GM12878 (cell line): ENCODE data around the gene SIRT3. TPM values are rescaled to one million over a fixed set of nuclear protein-coding genes. Genes with fewer than 3 reads are reported as not detected.
"Not testable (repeated sequence)": the region's sequence is repeated elsewhere in the genome, so short reads cannot be mapped to it uniquely, and the experiment has no call there.

ENCODE experiments used
- ATAC-seq: fragments of 200-7000 bp; cut with Tn5 transposase; 3 replicates; pipeline ENCODE4 v1.9.1; 2020; ENCODE audit warnings: mild to moderate bottlenecking, moderate library complexity
- BruUV-seq: library from RNA; stranded (reverse); fragments of 400-500 nt; replicated peaks from 2 replicates; lab custom pipeline; 2021; lab: Mats Ljungman, UMichigan
- CTCF ChIA-PET: fragments of 300-600 bp; sonication (Branson Sonifier 250); formaldehyde crosslinking; extraction: SDS; loops from one replicate; lab custom pipeline; 2021; ENCODE audit warnings: inconsistent platforms; lab: Yijun Ruan, JAX
- POLR2A ChIA-PET: fragments of 350-600 bp; formaldehyde crosslinking; extraction: SDS; loops from one replicate; lab custom pipeline; 2021; ENCODE audit warnings: inconsistent platforms; lab: Charles Lee
- RAD21 ChIA-PET: fragments of 300-600 bp; sonication (Branson Sonifier 250); formaldehyde crosslinking; loops from one replicate; lab custom pipeline; 2023; ENCODE audit warnings: antibody characterized with exemption; ENCODE audit not compliant: unreplicated experiment; lab: Charles Lee
- SMC1A ChIA-PET: fragments of 300-600 bp; sonication (Branson Sonifier 250); formaldehyde crosslinking; loops from one replicate; lab custom pipeline; 2023; ENCODE audit not compliant: unreplicated experiment, uncharacterized antibody; lab: Charles Lee
- DNase-seq: peaks from one replicate; pipeline ENCODE4 v3.0.0-alpha.2; 2011; ENCODE audit warnings: low read depth, low spot score
- FAIRE-seq: peaks from 3 replicates; lab custom pipeline; 2011; peaks lifted over from hg19 to GRCh38; lab: Jason Lieb, UNC
- H2AFZ ChIP-seq: 2 replicates; pipeline ENCODE4 v1.6.0; 2011; ENCODE audit warnings: low read depth, low read length, control low read depth; ENCODE audit not compliant: control insufficient read depth
- H3K27ac ChIP-seq: 2 replicates; pipeline ENCODE4 v1.5.1; 2011; ENCODE audit warnings: control low read depth; ENCODE audit not compliant: control insufficient read depth, insufficient read depth
- H3K27me3 ChIP-seq, 2 experiments: replicated peaks in 1 of 2; 2 replicates each; pipeline versions ENCODE4 v1.6.0 to v1.6.1; 2011; ENCODE audit warnings: low read length in 1 of 2; ENCODE audit not compliant: control insufficient read depth in 2 of 2, insufficient read depth in 2 of 2
- H3K36me3 ChIP-seq, 2 experiments: 2 replicates each; pipeline ENCODE4 v1.5.1; 2011; ENCODE audit warnings: low read length in 1 of 2; ENCODE audit not compliant: control insufficient read depth in 2 of 2, insufficient read depth in 2 of 2
- H3K4me1 ChIP-seq: 2 replicates; pipeline ENCODE4 v1.6.1; 2011; ENCODE audit warnings: mild to moderate bottlenecking, low read length, moderate library complexity, mixed read lengths; ENCODE audit not compliant: control insufficient read depth, insufficient read depth
- H3K4me2 ChIP-seq: 2 replicates; pipeline ENCODE4 v1.6.0; 2011; ENCODE audit warnings: control low read depth; ENCODE audit not compliant: control insufficient read depth, insufficient read depth
- H3K4me3 ChIP-seq: fragments of 200-600 bp; sonication (generic); 2 replicates; pipeline ENCODE4 v1.5.1; 2016
- H3K79me2 ChIP-seq: 2 replicates; pipeline ENCODE4 v1.6.0; 2011; ENCODE audit warnings: low read length; ENCODE audit not compliant: control insufficient read depth, insufficient read depth
- H3K9ac ChIP-seq: 2 replicates; pipeline ENCODE4 v1.8.0; 2011; ENCODE audit warnings: low read length, control low read depth, mixed read lengths; ENCODE audit not compliant: control insufficient read depth, insufficient read depth
- H3K9me3 ChIP-seq: replicated peaks from 3 replicates; pipeline ENCODE4 v1.5.1; 2011; ENCODE audit warnings: mild to moderate bottlenecking, low read length; ENCODE audit not compliant: control insufficient read depth, insufficient read depth
- H4K20me1 ChIP-seq: 2 replicates; pipeline ENCODE4 v1.6.0; 2011; ENCODE audit not compliant: control insufficient read depth, insufficient read depth
- WGBS: methylation state at CpG from one replicate; pipeline ENCODE4 v1.1.6; 2016; ENCODE audit warnings: low lambda C conversion rate; ENCODE audit not compliant: insufficient replicate concordance, insufficient coverage; ENCODE audit errors: missing lambda C conversion rate; 5-methylcytosine and 5-hydroxymethylcytosine counted together
- in situ Hi-C: fragments of 300-500 bp; cut with MboI; formaldehyde crosslinking; loops from 9 replicates; pipeline ENCODE4 v1.14.3; 2018; ENCODE audit warnings: mixed read lengths
- intact Hi-C: fragments of 100-400 bp; cut with micrococcal nuclease; formaldehyde crosslinking; loops from one replicate; pipeline ENCODE4 v1.14.2; 2022; ENCODE audit not compliant: unreplicated experiment
- polyA plus RNA-seq, 11 experiments: library from polyadenylated mRNA; depleted of rRNA in 4 of 11; unstranded in 6 of 11; stranded (reverse) in 5 of 11; fragments of >200 nt; fragmentation: Nextera tagmentation in 4 of 11; fragmentation: Illumina TruSeq in 1 of 11; extraction: Ambion mirVana in 4 of 11; extraction: Trizol in 1 of 11; gene quantifications; 1 replicate in 1 of 11; 2 replicates in 10 of 11; pipeline versions ENCODE4 v1.2.1 to v1.2.3, GENCODE V29; 2011 to 2016; ENCODE audit warnings: inconsistent platforms in 2 of 11, missing spikeins in 2 of 11, low read depth in 1 of 11
- total RNA-seq, 4 experiments: library from RNA; depleted of rRNA in 3 of 4; stranded (reverse); fragments of >200 nt in 3 of 4; fragmentation: Illumina TruSeq in 1 of 4; extraction: Trizol in 1 of 4; gene quantifications; 2 replicates each; pipeline versions ENCODE4 v1.2.1 to v1.2.3, GENCODE V29; 2013 to 2021
- TF ChIP-seq, protein P1 (sequence below): IDR thresholded peaks from 2 replicates; pipeline ENCODE4 v1.6.1; 2011; ENCODE audit warnings: borderline replicate concordance, low read depth, mild to moderate bottlenecking, moderate library complexity, mixed read lengths, low read length; ENCODE audit not compliant: insufficient read depth; ENCODE audit errors: extremely low read length
- TF ChIP-seq, protein P2 (sequence below): IDR thresholded peaks from 2 replicates; pipeline ENCODE4 v1.6.1; 2012; ENCODE audit warnings: low read depth, low read length, improper control_type of control experiment

Gene SIRT3
- total and polyA plus RNA-seq, 10 of the 15 experiments (the other 5 are each of a cell fraction or from before 2014, with no cell fraction given) = 0.90 to 23.2 (median 12.6) TPM

- TF ChIP-seq, protein P1, sequence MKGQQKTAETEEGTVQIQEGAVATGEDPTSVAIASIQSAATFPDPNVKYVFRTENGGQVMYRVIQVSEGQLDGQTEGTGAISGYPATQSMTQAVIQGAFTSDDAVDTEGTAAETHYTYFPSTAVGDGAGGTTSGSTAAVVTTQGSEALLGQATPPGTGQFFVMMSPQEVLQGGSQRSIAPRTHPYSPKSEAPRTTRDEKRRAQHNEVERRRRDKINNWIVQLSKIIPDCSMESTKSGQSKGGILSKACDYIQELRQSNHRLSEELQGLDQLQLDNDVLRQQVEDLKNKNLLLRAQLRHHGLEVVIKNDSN = no peak
- TF ChIP-seq, protein P2, sequence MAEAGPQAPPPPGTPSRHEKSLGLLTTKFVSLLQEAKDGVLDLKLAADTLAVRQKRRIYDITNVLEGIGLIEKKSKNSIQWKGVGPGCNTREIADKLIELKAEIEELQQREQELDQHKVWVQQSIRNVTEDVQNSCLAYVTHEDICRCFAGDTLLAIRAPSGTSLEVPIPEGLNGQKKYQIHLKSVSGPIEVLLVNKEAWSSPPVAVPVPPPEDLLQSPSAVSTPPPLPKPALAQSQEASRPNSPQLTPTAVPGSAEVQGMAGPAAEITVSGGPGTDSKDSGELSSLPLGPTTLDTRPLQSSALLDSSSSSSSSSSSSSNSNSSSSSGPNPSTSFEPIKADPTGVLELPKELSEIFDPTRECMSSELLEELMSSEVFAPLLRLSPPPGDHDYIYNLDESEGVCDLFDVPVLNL = no peak
Observed at GRCh38 chr11:221539-221938, 14.6 kb downstream of the SIRT3 start (continued).

DNA sequence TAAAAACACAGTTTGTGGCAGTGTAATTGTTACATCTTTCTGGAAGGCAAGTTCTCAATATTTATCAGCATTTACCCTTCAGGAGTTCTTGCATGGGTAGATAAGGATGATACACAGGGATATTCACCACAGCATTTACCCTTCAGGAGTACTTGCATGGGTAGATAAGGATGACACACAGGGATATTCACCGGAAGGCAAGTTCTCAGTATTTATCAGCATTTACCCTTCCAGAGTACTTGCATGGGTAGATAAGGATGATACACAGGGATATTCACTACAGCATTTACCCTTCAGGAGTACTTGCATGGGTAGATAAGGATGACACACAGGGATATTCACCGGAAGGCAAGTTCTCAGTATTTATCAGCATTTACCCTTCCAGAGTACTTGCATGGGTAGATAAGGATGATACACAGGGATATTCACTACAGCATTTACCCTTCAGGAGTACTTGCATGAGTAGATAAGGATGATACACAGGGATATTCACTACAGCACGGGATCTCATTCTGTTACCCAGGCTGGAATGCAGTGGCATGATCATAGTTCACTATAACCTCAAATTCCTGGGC is 15.4 kb downstream of the SIRT3 start:
- DNase-seq, intact Hi-C loops, H3K4me3 ChIP-seq, BruUV-seq, in situ Hi-C loops, H3K9ac ChIP-seq, H3K27ac ChIP-seq, ATAC-seq, H4K20me1 ChIP-seq, H3K27me3 ChIP-seq, H3K79me2 ChIP-seq, H3K4me2 ChIP-seq, CTCF ChIA-PET, H2AFZ ChIP-seq, POLR2A ChIA-PET, RAD21 ChIA-PET, H3K9me3 ChIP-seq, H3K36me3 ChIP-seq, H3K4me1 ChIP-seq: not testable (repeated sequence)
- 92% methylated on average over 3 of the region's 3 CpGs for WGBS
- SMC1A ChIA-PET = interaction anchor here (1.2 kb wide), 1 partner anchor 30 kb away, joined by 3 read pairs; no protein-coding TSS in a partner anchor
- FAIRE-seq = peak; percentile 93
